ENCODE results near the gene TLCD1.

DNA sequence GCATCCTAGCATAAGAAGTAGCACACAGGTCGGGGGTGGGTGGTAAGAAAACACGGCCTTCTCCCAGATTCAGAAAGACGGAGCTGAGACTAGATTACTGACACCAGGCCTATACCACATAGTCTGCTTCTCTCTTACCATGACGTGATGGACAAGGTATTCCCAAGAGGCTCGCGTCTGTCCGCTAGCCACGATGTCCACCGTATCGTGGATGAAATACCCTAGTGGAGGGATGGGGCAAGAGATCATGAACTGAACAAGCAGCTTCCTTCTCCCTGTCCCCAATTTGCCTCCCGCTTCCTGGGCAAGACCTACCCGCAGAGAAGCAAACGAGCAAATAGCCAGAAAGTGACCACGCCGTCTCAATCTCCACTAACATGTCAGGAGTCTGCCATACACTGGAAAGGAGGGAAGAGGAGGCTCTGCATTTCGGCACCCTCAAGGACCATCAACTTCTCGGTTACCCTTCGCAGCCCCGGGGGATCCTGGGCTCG is 820 bp downstream of the TLCD1 start:
- TF ChIP-seq, protein P1, sequence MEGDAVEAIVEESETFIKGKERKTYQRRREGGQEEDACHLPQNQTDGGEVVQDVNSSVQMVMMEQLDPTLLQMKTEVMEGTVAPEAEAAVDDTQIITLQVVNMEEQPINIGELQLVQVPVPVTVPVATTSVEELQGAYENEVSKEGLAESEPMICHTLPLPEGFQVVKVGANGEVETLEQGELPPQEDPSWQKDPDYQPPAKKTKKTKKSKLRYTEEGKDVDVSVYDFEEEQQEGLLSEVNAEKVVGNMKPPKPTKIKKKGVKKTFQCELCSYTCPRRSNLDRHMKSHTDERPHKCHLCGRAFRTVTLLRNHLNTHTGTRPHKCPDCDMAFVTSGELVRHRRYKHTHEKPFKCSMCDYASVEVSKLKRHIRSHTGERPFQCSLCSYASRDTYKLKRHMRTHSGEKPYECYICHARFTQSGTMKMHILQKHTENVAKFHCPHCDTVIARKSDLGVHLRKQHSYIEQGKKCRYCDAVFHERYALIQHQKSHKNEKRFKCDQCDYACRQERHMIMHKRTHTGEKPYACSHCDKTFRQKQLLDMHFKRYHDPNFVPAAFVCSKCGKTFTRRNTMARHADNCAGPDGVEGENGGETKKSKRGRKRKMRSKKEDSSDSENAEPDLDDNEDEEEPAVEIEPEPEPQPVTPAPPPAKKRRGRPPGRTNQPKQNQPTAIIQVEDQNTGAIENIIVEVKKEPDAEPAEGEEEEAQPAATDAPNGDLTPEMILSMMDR (IDR thresholded peaks at IDR 0.05; ENCODE audit: borderline replicate concordance, extremely low read depth, low read length, poor library complexity, severe bottlenecking), result no peak
- TF ChIP-seq EZH2 (IDR thresholded peaks at IDR 0.05; ENCODE audit: borderline replicate concordance, low read depth, low read length, severe bottlenecking), result no peak
